ACC112 (cell line): ENCODE measurements around the gene SMARCA1.

Experiments used
- H2AFZ ChIP-seq: fragments of 200-600 bp; sonication (generic); one replicate; pipeline ENCODE4 v1.6.0; 2017; ENCODE audit warnings: antibody characterized with exemption, low read length; ENCODE audit not compliant: unreplicated experiment
- H3K27ac ChIP-seq: fragments of 200-600 bp; sonication (generic); 2 replicates; pipeline ENCODE4 v1.5.1; 2014; ENCODE audit warnings: low read depth, mild to moderate bottlenecking, antibody characterized with exemption, low read length, moderate library complexity
- H3K27me3 ChIP-seq: fragments of 200-600 bp; sonication (generic); 2 replicates; pipeline ENCODE4 v1.6.1; 2014; ENCODE audit warnings: mild to moderate bottlenecking, antibody characterized with exemption, low read length, moderate library complexity, mixed read lengths; ENCODE audit not compliant: insufficient read depth
- H3K36me3 ChIP-seq: fragments of 200-600 bp; sonication (generic); 2 replicates; pipeline ENCODE4 v1.6.1; 2016; ENCODE audit warnings: mild to moderate bottlenecking, antibody characterized with exemption, low read length, moderate library complexity, mixed read lengths; ENCODE audit not compliant: insufficient read depth
- H3K4me1 ChIP-seq: fragments of 200-600 bp; sonication (generic); one replicate; pipeline ENCODE4 v1.6.1; 2016; ENCODE audit warnings: low read length, mixed read lengths; ENCODE audit not compliant: insufficient read depth, unreplicated experiment, control insufficient read depth
- H3K4me3 ChIP-seq: fragments of 200-600 bp; sonication (generic); 2 replicates; pipeline ENCODE4 v1.5.1; 2014; ENCODE audit warnings: mild to moderate bottlenecking, low read depth, low read length
- H3K79me2 ChIP-seq: fragments of 200-600 bp; sonication (generic); one replicate; pipeline ENCODE4 v1.6.0; 2016; ENCODE audit warnings: low read length; ENCODE audit not compliant: control insufficient read depth, unreplicated experiment, insufficient read depth

Gene SMARCA1

GRCh38 chrX:129461801-129462456 lies 61.4 kb downstream of the SMARCA1 start:
- no peaks in the 10 kb centered on the region for H3K4me1 ChIP-seq
- no peaks in the 10 kb centered on the region for H3K27me3 ChIP-seq
- 0 out of 2 replicates have a peak, but pooled peaks cover 5% of the 10 kb centered on the region for H3K36me3 ChIP-seq
- no peak overlapping the region for H3K27ac ChIP-seq
- H3K4me3 ChIP-seq = no peak overlapping the region
- no peaks in the 10 kb centered on the region for H3K79me2 ChIP-seq
- no peak overlapping the region for H2AFZ ChIP-seq

GRCh38 chrX:129452523-129452922 lies 70.8 kb downstream of the SMARCA1 start:
- no peaks in the 10 kb centered on the region for H3K79me2 ChIP-seq
- H3K36me3 ChIP-seq = no peaks in the 10 kb centered on the region
- no peak overlapping the region for H3K27ac ChIP-seq
- no peaks in the 10 kb centered on the region for H3K4me1 ChIP-seq
- H2AFZ ChIP-seq = no peak overlapping the region
- no peaks in the 10 kb centered on the region for H3K27me3 ChIP-seq
- no peak overlapping the region for H3K4me3 ChIP-seq

DNA sequence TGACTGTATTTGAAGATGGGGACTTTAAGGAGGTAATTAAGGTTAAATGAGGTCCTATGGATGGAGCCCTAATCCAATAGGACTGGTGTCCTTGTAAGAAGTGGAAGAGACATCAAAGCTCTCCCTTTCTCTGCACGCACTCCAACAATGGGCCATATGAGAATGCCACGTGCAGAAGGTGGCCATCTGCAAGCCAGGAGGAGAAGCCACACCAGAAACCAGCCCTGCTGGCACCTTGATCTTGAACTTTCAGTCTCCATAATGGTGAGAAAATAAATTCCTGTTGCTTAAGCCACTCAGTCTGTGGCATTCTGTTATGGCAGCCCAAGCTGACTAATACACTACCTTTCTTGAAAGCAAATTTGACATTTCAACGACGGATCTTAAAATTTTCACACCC lies 73.2 kb downstream of the SMARCA1 start:
- Histone ChIP-seq H3K27ac (no peak overlapping the region), H3K27me3 (no peaks in the 10 kb centered on the region), H3K4me3 (no peak overlapping the region), H3K36me3 (no peaks in the 10 kb centered on the region), H3K4me1 (no peaks in the 10 kb centered on the region), H2AFZ (no peak overlapping the region), H3K79me2 (no peaks in the 10 kb centered on the region)

DNA sequence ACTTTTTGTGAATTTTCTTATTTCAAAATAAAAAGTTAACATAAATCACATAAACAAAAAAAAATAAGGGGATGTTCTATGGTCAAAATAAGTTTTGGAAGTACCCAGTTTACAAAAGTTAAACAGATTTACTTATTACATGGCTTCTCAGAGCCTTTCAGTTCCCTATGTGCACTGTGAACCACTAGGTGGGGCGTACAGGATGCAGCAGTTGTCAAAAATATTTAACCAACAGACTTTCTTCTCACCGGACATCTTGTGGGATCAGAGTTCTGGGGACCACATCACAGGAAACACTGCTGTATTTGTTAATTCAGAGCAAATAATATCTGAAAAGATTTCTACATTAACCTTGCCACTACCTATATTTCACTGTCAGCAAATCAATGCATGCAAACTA lies 74.1 kb downstream of the SMARCA1 start:
- no peaks in the 10 kb centered on the region for H3K79me2 ChIP-seq
- no peaks in the 10 kb centered on the region for H3K36me3 ChIP-seq
- no peaks in the 10 kb centered on the region for H3K4me1 ChIP-seq
- H3K4me3 ChIP-seq = no peak overlapping the region
- no peak overlapping the region for H3K27ac ChIP-seq
- H2AFZ ChIP-seq = no peak overlapping the region
- H3K27me3 ChIP-seq = no peaks in the 10 kb centered on the region

DNA sequence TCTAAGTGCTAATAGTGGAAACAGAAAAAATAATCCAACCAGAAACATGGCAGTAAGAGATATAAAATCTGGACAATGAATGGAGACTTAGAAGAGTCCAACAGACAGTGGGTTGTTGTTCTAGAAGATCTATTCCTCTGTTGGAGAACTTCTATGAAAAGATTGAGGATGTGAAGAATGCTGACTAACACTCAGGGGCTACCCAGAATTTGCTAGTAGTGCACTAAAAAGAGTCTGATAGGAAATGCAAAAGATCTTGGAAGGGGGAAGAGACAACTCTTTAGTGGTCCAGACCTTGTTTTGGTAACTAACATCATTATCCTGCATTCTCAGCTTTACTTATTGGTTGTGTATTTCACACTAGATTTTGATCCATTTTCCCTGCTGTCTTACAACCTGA lies 77.9 kb downstream of the SMARCA1 start:
- H3K27me3 ChIP-seq = no peaks in the 10 kb centered on the region

DNA sequence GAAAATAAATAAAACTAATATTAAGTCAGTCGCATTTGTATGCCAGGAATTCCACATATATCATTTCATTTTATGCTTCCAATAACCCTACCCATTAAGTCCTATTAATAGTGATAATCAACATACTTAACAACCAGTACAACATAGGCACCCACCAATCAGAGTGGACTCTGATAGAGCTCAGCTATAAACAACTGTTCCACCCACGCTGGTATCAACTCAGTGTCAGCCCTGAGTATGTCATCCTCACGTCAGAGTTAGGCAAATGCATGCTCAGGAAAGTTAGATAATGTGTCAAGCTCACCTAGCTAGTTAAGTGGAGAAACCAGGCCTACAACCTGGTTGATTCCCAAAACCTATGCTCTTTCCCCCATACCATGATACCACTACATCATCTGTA lies 89.3 kb downstream of the SMARCA1 start:
- Histone ChIP-seq H3K36me3 (no peaks in the 10 kb centered on the region), H3K4me1 (no peaks in the 10 kb centered on the region), H3K79me2 (no peaks in the 10 kb centered on the region), H3K27ac (no peak overlapping the region), H3K4me3 (no peak overlapping the region), H3K27me3 (no peaks in the 10 kb centered on the region), H2AFZ (no peak overlapping the region)

More for the DNA sequence above, 77.9 kb downstream of the SMARCA1 start:
- Histone ChIP-seq H3K36me3 (no peaks in the 10 kb centered on the region), H3K4me1 (no peaks in the 10 kb centered on the region), H3K79me2 (no peaks in the 10 kb centered on the region), H3K27ac (no peak overlapping the region), H3K4me3 (no peak overlapping the region), H2AFZ (no peak overlapping the region)

DNA sequence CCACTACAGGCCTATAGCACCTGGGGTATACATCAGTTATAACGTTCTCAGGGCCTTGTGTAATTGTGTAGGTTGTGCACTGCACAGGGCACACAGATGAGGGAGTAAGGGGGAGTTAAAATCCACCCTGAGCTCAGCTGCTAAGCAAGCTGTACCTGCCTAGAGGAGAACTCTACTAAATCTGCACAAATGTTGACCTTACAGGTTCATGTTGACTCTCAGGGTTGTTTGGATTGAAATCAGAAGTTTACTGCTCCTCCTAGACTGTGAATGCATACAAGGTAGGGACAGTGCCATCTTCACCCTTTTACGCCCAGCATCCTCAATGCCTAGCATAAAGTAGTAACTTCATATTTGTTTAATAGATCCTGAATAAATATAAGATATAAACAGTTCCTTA lies 89.8 kb downstream of the SMARCA1 start:
- Histone ChIP-seq H3K27ac (no peak overlapping the region), H3K79me2 (no peaks in the 10 kb centered on the region), H3K4me3 (no peak overlapping the region), H3K4me1 (no peaks in the 10 kb centered on the region), H3K36me3 (no peaks in the 10 kb centered on the region), H2AFZ (no peak overlapping the region), H3K27me3 (no peaks in the 10 kb centered on the region)

DNA sequence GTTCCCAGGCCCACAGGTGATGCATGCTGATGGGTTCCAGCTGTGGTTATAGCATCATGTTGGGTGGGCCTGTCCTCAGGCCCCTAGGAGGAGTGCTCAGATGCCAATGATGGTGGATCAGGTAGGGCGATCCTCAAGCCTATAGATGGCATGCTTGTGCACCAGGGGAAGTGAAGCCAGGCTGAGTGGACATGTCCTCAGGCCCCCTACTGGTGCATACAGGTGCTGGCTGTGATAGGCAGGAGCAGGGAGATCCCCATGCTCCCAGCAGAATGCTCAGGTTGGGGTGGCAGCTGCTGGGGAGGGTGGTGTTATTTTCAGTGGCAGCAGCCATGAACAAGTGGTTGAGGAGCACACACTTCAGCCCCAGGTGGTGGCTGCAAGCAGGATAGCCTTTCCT lies 96.0 kb downstream of the SMARCA1 start:
- Histone ChIP-seq H2AFZ (no peak overlapping the region), H3K36me3 (no peaks in the 10 kb centered on the region), H3K79me2 (no peaks in the 10 kb centered on the region), H3K4me1 (no peaks in the 10 kb centered on the region), H3K27ac (no peak overlapping the region), H3K27me3 (no peaks in the 10 kb centered on the region), H3K4me3 (no peak overlapping the region)

DNA sequence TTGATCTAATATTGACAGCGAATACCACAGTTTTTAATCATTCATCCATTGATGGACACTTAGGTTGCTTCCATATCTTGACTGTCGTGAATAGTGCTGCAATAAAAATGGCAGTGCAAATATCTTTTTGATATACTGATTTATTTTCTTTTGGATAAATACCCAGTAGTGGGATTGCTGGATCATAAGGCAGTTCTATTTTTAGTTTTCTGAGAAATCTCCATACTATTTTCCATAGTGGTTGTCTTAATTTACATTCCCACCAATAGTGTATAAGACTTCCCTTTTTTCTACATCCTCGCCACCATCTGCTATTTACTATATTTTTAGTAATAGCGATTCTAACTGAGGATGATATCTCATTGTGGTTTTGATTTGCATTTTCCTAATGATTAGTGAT lies 100.1 kb downstream of the SMARCA1 start:
- Histone ChIP-seq H2AFZ (no peak overlapping the region), H3K27me3 (no peaks in the 10 kb centered on the region), H3K79me2 (no peaks in the 10 kb centered on the region), H3K4me1 (no peaks in the 10 kb centered on the region), H3K27ac (no peak overlapping the region), H3K4me3 (no peak overlapping the region), H3K36me3 (no peaks in the 10 kb centered on the region)

DNA sequence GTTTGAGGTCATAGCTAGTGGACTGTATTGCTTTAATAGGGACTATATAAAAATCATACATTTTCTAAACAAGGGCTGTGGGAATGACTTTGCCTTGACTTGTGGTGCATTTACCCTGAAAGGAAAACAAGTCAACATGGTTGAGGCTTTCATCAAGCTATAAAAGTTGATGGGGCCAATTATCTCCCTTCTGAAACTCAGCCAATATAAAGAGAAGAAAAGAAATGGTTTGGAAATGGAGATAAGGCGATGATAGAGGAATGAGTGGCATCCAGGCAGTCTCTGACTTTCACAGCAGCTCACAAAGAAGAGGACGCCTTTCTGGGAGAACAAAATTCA lies 118.7 kb downstream of the SMARCA1 start:
- no peaks in the 10 kb centered on the region for H3K27me3 ChIP-seq
- H3K27ac ChIP-seq = no peak overlapping the region
- no peaks in the 10 kb centered on the region for H3K4me1 ChIP-seq
- H3K36me3 ChIP-seq = no peaks in the 10 kb centered on the region
- H2AFZ ChIP-seq = no peak overlapping the region
- H3K4me3 ChIP-seq = no peak overlapping the region
- no peaks in the 10 kb centered on the region for H3K79me2 ChIP-seq

DNA sequence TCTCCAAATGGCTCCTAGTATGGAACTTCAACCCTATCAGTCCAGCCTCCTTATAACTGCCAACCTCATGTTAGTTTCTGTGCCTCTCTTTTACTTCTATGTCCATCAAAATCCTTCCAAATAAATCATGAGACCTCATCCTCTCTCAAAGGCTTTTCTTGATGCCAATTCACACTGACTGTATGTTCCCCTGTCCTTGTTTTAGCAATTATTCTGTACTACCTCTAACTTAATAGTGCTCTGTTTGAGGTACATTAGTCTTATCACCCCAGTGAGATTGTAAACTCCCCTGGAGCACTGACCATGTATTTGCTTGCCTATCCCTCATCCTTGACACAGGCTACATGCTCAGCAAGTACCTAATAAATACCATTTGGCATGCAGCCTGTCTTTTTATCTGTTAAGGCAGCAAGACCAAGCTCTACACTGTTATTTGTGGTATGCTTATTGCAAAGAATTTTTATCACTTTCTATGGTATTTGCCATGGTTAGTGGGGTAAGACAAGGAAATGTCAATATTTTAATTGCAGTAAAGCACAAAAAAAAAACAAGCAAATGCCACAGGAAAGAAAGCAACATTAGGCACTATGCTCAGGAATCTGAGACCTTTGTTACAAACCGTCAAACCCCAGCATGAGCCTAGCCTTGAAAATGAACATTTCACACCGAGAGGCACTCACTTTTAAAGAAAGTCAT lies 119.2 kb downstream of the SMARCA1 start:
- no peaks in the 10 kb centered on the region for H3K4me1 ChIP-seq
- H3K27ac ChIP-seq = no peak overlapping the region
- no peaks in the 10 kb centered on the region for H3K27me3 ChIP-seq
- H3K79me2 ChIP-seq = no peaks in the 10 kb centered on the region
- H3K36me3 ChIP-seq = no peaks in the 10 kb centered on the region
- no peak overlapping the region for H3K4me3 ChIP-seq
- no peak overlapping the region for H2AFZ ChIP-seq
